ENCODE measurements around the gene KRT12.

DNA sequence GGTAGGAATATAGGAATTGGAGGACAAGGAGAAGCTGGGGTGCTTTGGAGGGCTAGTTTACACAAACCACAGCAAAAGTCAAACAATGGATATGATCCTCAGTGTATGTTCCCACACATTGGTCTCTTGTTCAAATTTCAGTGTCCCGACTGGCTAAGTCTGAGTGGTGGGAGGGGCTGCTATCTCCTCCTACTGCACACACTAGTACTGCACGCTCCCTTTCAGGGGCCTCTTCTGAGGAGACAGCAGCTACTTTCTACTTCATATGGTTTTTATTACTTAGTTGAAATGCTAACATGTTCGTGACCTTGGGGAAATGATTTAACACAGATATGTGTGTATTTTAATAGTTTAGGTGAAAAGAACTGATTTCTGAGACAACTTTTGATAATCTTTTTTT lies 25.8 kb downstream of the KRT12 start:
- no peak for TF ChIP-seq ELF4 (IDR thresholded peaks at IDR 0.05)
- no peak for TF ChIP-seq BHLHE40 (IDR thresholded peaks at IDR 0.05; ENCODE audit: borderline replicate concordance)
- TF ChIP-seq FOXM1 (IDR thresholded peaks at IDR 0.05; ENCODE audit: borderline replicate concordance): no peak
- TF ChIP-seq SP1 (IDR thresholded peaks at IDR 0.05): no peak

Data from HEK293T (cell line).